Mucosa of rectum (tissue), 2 donors: ENCODE measurements around the gene FJX1.

Source experiments
- H3K27ac ChIP-seq, 2 donors: one replicate each; pipeline ENCODE4 v1.7.0; 2013; ENCODE audit warnings: inconsistent platforms in 2 of 2, low read depth in 2 of 2, low read length in 2 of 2
- H3K27me3 ChIP-seq, 2 donors: one replicate each; pipeline ENCODE4 v1.7.0; 2013; ENCODE audit warnings: low read length in 2 of 2; ENCODE audit not compliant: control insufficient read depth in 2 of 2, insufficient read depth in 2 of 2
- H3K36me3 ChIP-seq, 2 donors: one replicate each; pipeline ENCODE4 v1.7.0; 2013; ENCODE audit warnings: low read length in 2 of 2; ENCODE audit not compliant: control insufficient read depth in 2 of 2, insufficient read depth in 2 of 2
- H3K4me1 ChIP-seq, 2 donors: one replicate each; pipeline ENCODE4 v1.7.0; 2013; ENCODE audit warnings: low read length in 2 of 2, mild to moderate bottlenecking in 1 of 2; ENCODE audit not compliant: control insufficient read depth in 2 of 2, insufficient read depth in 2 of 2
- H3K4me3 ChIP-seq, 2 donors: one replicate each; pipeline ENCODE4 v1.7.0; 2013; ENCODE audit warnings: low read length in 2 of 2
- H3K9ac ChIP-seq, 2 donors: one replicate each; pipeline ENCODE4 v1.7.0; 2013; ENCODE audit warnings: low read length in 2 of 2, low read depth in 1 of 2, mild to moderate bottlenecking in 1 of 2
- H3K9me3 ChIP-seq, 2 donors: one replicate each; pipeline ENCODE4 v1.7.0; 2013; ENCODE audit warnings: low read length in 2 of 2; ENCODE audit not compliant: control insufficient read depth in 2 of 2
- donor health status: healthy.
- donor health status: Normal muscosa, but diverticular disease.

Gene FJX1

GRCh38 chr11:35587972-35588371, 30.3 kb upstream of the FJX1 start:
- no peak overlapping the region for H3K27ac ChIP-seq
- H3K9me3 ChIP-seq = no peaks in the 10 kb centered on the region
- H3K36me3 ChIP-seq = no peaks in the 10 kb centered on the region
- no peaks in the 10 kb centered on the region for H3K4me1 ChIP-seq
- H3K9ac ChIP-seq = no peak overlapping the region
- H3K4me3 ChIP-seq = no peak overlapping the region
- H3K27me3 ChIP-seq = peaks cover 0 to 3% of the 10 kb centered on the region in 2 donors

GRCh38 chr11:35588627-35589026, 29.6 kb upstream of the FJX1 start:
- H3K27me3 ChIP-seq = peaks cover 0 to 3% of the 10 kb centered on the region in 2 donors
- H3K9me3 ChIP-seq = no peaks in the 10 kb centered on the region
- no peak overlapping the region for H3K27ac ChIP-seq
- H3K4me1 ChIP-seq = no peaks in the 10 kb centered on the region
- H3K4me3 ChIP-seq = no peak overlapping the region
- H3K9ac ChIP-seq = no peak overlapping the region
- H3K36me3 ChIP-seq = no peaks in the 10 kb centered on the region

- no peak overlapping the region for H3K27ac ChIP-seq
- no peaks in the 10 kb centered on the region for H3K9me3 ChIP-seq
- H3K36me3 ChIP-seq = no peaks in the 10 kb centered on the region
- H3K4me3 ChIP-seq = no peak overlapping the region
- H3K9ac ChIP-seq = no peak overlapping the region
- no peaks in the 10 kb centered on the region for H3K4me1 ChIP-seq
- peaks cover 0 to 3% of the 10 kb centered on the region in 2 donors for H3K27me3 ChIP-seq
These were observed 29.0 kb upstream of the FJX1 start for GRCh38 chr11:35589281-35589680.

GRCh38 chr11:35590412-35590811, 27.8 kb upstream of the FJX1 start:
- no peak overlapping the region for H3K27ac ChIP-seq
- no peak overlapping the region for H3K4me3 ChIP-seq
- no peaks in the 10 kb centered on the region for H3K9me3 ChIP-seq
- H3K36me3 ChIP-seq = no peaks in the 10 kb centered on the region
- H3K27me3 ChIP-seq = peaks cover 0 to 3% of the 10 kb centered on the region in 2 donors
- H3K4me1 ChIP-seq = no peaks in the 10 kb centered on the region
- H3K9ac ChIP-seq = no peak overlapping the region

GRCh38 chr11:35593143-35593542, 25.1 kb upstream of the FJX1 start:
- H3K4me1 ChIP-seq = no peaks in the 10 kb centered on the region
- no peak overlapping the region for H3K27ac ChIP-seq
- no peak overlapping the region for H3K9ac ChIP-seq
- H3K4me3 ChIP-seq = no peak overlapping the region
- no peaks in the 10 kb centered on the region for H3K27me3 ChIP-seq
- H3K36me3 ChIP-seq = no peaks in the 10 kb centered on the region
- H3K9me3 ChIP-seq = no peaks in the 10 kb centered on the region

- no peak overlapping the region for H3K27ac ChIP-seq
- H3K4me3 ChIP-seq = no peak overlapping the region
- no peaks in the 10 kb centered on the region for H3K4me1 ChIP-seq
- H3K9me3 ChIP-seq = no peaks in the 10 kb centered on the region
- peaks cover 0 to 7% of the 10 kb centered on the region in 2 donors for H3K27me3 ChIP-seq
- H3K9ac ChIP-seq = no peak overlapping the region
- no peaks in the 10 kb centered on the region for H3K36me3 ChIP-seq
These were observed 23.6 kb upstream of the FJX1 start for GRCh38 chr11:35594680-35595079.

- Histone ChIP-seq H3K9me3 (no peaks in the 10 kb centered on the region), H3K4me1 (no peaks in the 10 kb centered on the region), H3K9ac (no peak overlapping the region), H3K36me3 (no peaks in the 10 kb centered on the region), H3K4me3 (no peak overlapping the region), H3K27me3 (peaks cover 0 to 7% of the 10 kb centered on the region in 2 donors), H3K27ac (no peak overlapping the region)
These were observed 19.8 kb upstream of the FJX1 start for GRCh38 chr11:35598254-35599125.

- no peak overlapping the region for H3K27ac ChIP-seq
- no peaks in the 10 kb centered on the region for H3K36me3 ChIP-seq
- H3K4me3 ChIP-seq = no peak overlapping the region
- no peaks in the 10 kb centered on the region for H3K9me3 ChIP-seq
- H3K4me1 ChIP-seq = no peaks in the 10 kb centered on the region
- H3K27me3 ChIP-seq = peaks cover 3 to 7% of the 10 kb centered on the region in 2 donors
- H3K9ac ChIP-seq = no peak overlapping the region
These were observed 17.9 kb upstream of the FJX1 start for GRCh38 chr11:35600331-35600838.

GRCh38 chr11:35602160-35602793, 16.0 kb upstream of the FJX1 start:
- Histone ChIP-seq H3K9me3 (no peaks in the 10 kb centered on the region), H3K27me3 (peaks cover 4 to 7% of the 10 kb centered on the region in 2 donors), H3K27ac (no peak overlapping the region)

GRCh38 chr11:35602979-35603378, 15.3 kb upstream of the FJX1 start:
- Histone ChIP-seq H3K27ac (no peak overlapping the region), H3K36me3 (no peaks in the 10 kb centered on the region), H3K9me3 (no peaks in the 10 kb centered on the region), H3K27me3 (peaks cover 4 to 9% of the 10 kb centered on the region in 2 donors), H3K4me3 (no peak overlapping the region), H3K4me1 (no peaks in the 10 kb centered on the region), H3K9ac (no peak overlapping the region)

More at GRCh38 chr11:35602160-35602793, 16.0 kb upstream of the FJX1 start:
- H3K36me3 ChIP-seq = no peaks in the 10 kb centered on the region
- no peaks in the 10 kb centered on the region for H3K4me1 ChIP-seq
- no peak overlapping the region for H3K4me3 ChIP-seq
- H3K9ac ChIP-seq = no peak overlapping the region
